H1 (cell line): ENCODE data around the gene ETNPPL. TPM values are rescaled to one million over a fixed set of nuclear protein-coding genes. Genes with fewer than 3 reads are reported as not detected.

Experiments
- CTCF ChIA-PET: fragments of 300-600 bp; sonication (Branson Sonifier 250); formaldehyde crosslinking; loops from one replicate; lab custom pipeline; 2021; ENCODE audit not compliant: partially characterized antibody; lab: Charles Lee
- POLR2A ChIA-PET: fragments of 300-600 bp; sonication (Branson Sonifier 250); formaldehyde crosslinking; loops from one replicate; lab custom pipeline; 2021; ENCODE audit warnings: inconsistent platforms; ENCODE audit not compliant: partially characterized antibody; lab: Charles Lee
- DNase-seq, 2 experiments: peaks; one replicate each; pipeline versions ENCODE4 v3.0.0 to v3.0.0-alpha.2; 2010 to 2022; ENCODE audit warnings: low spot score in 2 of 2, low read depth in 1 of 2, mixed read lengths in 1 of 2
- FAIRE-seq: peaks from 2 replicates; lab custom pipeline; 2011; peaks lifted over from hg19 to GRCh38; lab: Jason Lieb, UNC
- H2AFZ ChIP-seq: 2 replicates; pipeline ENCODE4 v1.8.1; 2012; ENCODE audit warnings: low read length, inconsistent platforms
- H2AK5ac ChIP-seq: 2 replicates; pipeline ENCODE4 v1.6.1; 2013; ENCODE audit warnings: low read depth, low read length
- H2BK120ac ChIP-seq: replicated peaks from 2 replicates; pipeline ENCODE3; 2013; ENCODE audit warnings: low read depth, low read length, inconsistent platforms
- H2BK12ac ChIP-seq: 2 replicates; pipeline ENCODE4 v1.6.1; 2013; ENCODE audit warnings: low read depth, low read length
- H2BK15ac ChIP-seq: 2 replicates; pipeline ENCODE4 v1.6.1; 2013; ENCODE audit warnings: low read length
- H2BK20ac ChIP-seq: 2 replicates; pipeline ENCODE4 v1.6.1; 2013; ENCODE audit warnings: low read length
- H2BK5ac ChIP-seq: 2 replicates; pipeline ENCODE4 v1.6.1; 2013; ENCODE audit warnings: low read depth, low read length
- H3K14ac ChIP-seq: 2 replicates; pipeline ENCODE4 v1.6.1; 2013; ENCODE audit warnings: inconsistent platforms; ENCODE audit not compliant: insufficient read length
- H3K18ac ChIP-seq: 2 replicates; pipeline ENCODE4 v1.6.1; 2013; ENCODE audit warnings: low read length; ENCODE audit errors: extremely low read depth
- H3K23ac ChIP-seq: 2 replicates; pipeline ENCODE4 v1.6.1; 2013; ENCODE audit warnings: inconsistent platforms; ENCODE audit not compliant: insufficient read length
- H3K23me2 ChIP-seq: 2 replicates; pipeline ENCODE4 v1.6.1; 2013; ENCODE audit warnings: low read depth, low read length
- H3K27ac ChIP-seq: 2 replicates; pipeline ENCODE4 v1.6.1; 2011; ENCODE audit warnings: low read depth, low read length, inconsistent platforms
- H3K27me3 ChIP-seq, 4 experiments: replicated peaks in 1 of 4; 1 replicate in 1 of 4; 2 replicates in 3 of 4; pipeline versions ENCODE4 v1.6.1 to v1.8.1; 2011 to 2013; ENCODE audit warnings: low read length in 3 of 4, mild to moderate bottlenecking in 3 of 4, inconsistent platforms in 2 of 4, mixed read lengths in 2 of 4, moderate library complexity in 1 of 4; ENCODE audit not compliant: control insufficient read depth in 3 of 4, insufficient read depth in 3 of 4; ENCODE audit errors: extremely low read depth in 1 of 4
- H3K36me3 ChIP-seq, 4 experiments: 2 replicates each; pipeline versions ENCODE4 v1.6.1 to v1.8.1; 2011 to 2013; ENCODE audit warnings: mild to moderate bottlenecking in 4 of 4, low read length in 3 of 4, moderate library complexity in 2 of 4, control low read depth in 1 of 4, inconsistent platforms in 1 of 4; ENCODE audit not compliant: insufficient read depth in 4 of 4, control insufficient read depth in 2 of 4
- H3K4ac ChIP-seq: replicated peaks from 2 replicates; pipeline ENCODE3; 2013; ENCODE audit warnings: low read length, low read depth, mixed read lengths, inconsistent platforms; ENCODE audit not compliant: insufficient read length
- H3K4me1 ChIP-seq, 4 experiments: replicated peaks in 1 of 4; 1 replicate in 1 of 4; 2 replicates in 3 of 4; pipeline versions ENCODE4 v1.6.1 to v1.8.1; 2011 to 2013; ENCODE audit warnings: low read length in 3 of 4, inconsistent platforms in 2 of 4, mixed read lengths in 1 of 4; ENCODE audit not compliant: insufficient read depth in 4 of 4, control insufficient read depth in 3 of 4
- H3K4me2 ChIP-seq, 2 experiments: 2 replicates each; pipeline versions ENCODE4 v1.6.1 to v1.8.1; 2011 to 2013; ENCODE audit warnings: low read depth in 2 of 2, low read length in 2 of 2, control low read depth in 1 of 2, inconsistent platforms in 1 of 2, mild to moderate bottlenecking in 1 of 2; ENCODE audit not compliant: insufficient read depth in 1 of 2
- H3K4me3 ChIP-seq, 4 experiments: fragments of 200-600, 300-600 bp in 1 of 4; sonication (generic), shearing (Covaris generic), sonication (Bioruptor Twin) in 1 of 4; 2 replicates each; pipeline versions ENCODE4 v1.5.1 to v1.8.1; 2011 to 2016; ENCODE audit warnings: low read length in 4 of 4, low read depth in 3 of 4, control low read depth in 2 of 4, inconsistent platforms in 2 of 4, mild to moderate bottlenecking in 2 of 4, mixed read lengths in 1 of 4, moderate library complexity in 1 of 4; ENCODE audit not compliant: insufficient read depth in 2 of 4; ENCODE audit errors: extremely low read depth in 1 of 4
- H3K56ac ChIP-seq: replicated peaks from 2 replicates; pipeline ENCODE3; 2013; ENCODE audit warnings: low read depth, mild to moderate bottlenecking, mixed read lengths, low read length, inconsistent platforms; ENCODE audit not compliant: insufficient read length
- H3K79me1 ChIP-seq: 2 replicates; pipeline ENCODE4 v1.6.1; 2013; ENCODE audit warnings: low read depth, low read length, control low read depth
- H3K79me2 ChIP-seq, 2 experiments: 2 replicates each; pipeline versions ENCODE4 v1.6.1 to v1.8.1; 2012 to 2013; ENCODE audit warnings: low read length in 2 of 2, mild to moderate bottlenecking in 2 of 2, inconsistent platforms in 1 of 2; ENCODE audit not compliant: insufficient read depth in 2 of 2, control insufficient read depth in 1 of 2
- H3K9ac ChIP-seq, 4 experiments: replicated peaks in 1 of 4; 1 replicate in 1 of 4; 2 replicates in 3 of 4; pipeline versions ENCODE4 v1.6.1 to v1.8.1; 2011 to 2013; ENCODE audit warnings: low read depth in 3 of 4, low read length in 3 of 4, control low read depth in 2 of 4, mild to moderate bottlenecking in 2 of 4, moderate library complexity in 2 of 4, inconsistent platforms in 1 of 4; ENCODE audit errors: extremely low read depth in 1 of 4
- H3K9me3 ChIP-seq, 2 experiments: 2 replicates each; pipeline versions ENCODE4 v1.6.1 to v1.8.1; 2012 to 2013; ENCODE audit warnings: mild to moderate bottlenecking in 2 of 2, moderate library complexity in 2 of 2, control low read depth in 1 of 2, inconsistent platforms in 1 of 2, low read depth in 1 of 2, low read length in 1 of 2, mixed read lengths in 1 of 2; ENCODE audit not compliant: insufficient read depth in 2 of 2
- H4K20me1 ChIP-seq, 2 experiments: replicated peaks in 1 of 2; 2 replicates each; pipeline versions ENCODE3 to v1.8.1; 2011 to 2013; ENCODE audit warnings: inconsistent platforms in 2 of 2, low read length in 2 of 2, mild to moderate bottlenecking in 1 of 2; ENCODE audit not compliant: insufficient read depth in 2 of 2, control insufficient read depth in 1 of 2
- H4K5ac ChIP-seq: 2 replicates; pipeline ENCODE4 v1.6.1; 2013; ENCODE audit warnings: low read length, low read depth, mixed read lengths, inconsistent platforms; ENCODE audit not compliant: insufficient read length
- H4K8ac ChIP-seq: 2 replicates; pipeline ENCODE4 v1.8.0; 2013; ENCODE audit warnings: mild to moderate bottlenecking, moderate library complexity, low read length, inconsistent platforms; ENCODE audit not compliant: insufficient read depth; ENCODE audit errors: extremely low read depth
- H4K91ac ChIP-seq: replicated peaks from 2 replicates; pipeline ENCODE3; 2013; ENCODE audit warnings: low read length, mixed read lengths, inconsistent platforms; ENCODE audit not compliant: insufficient read length
- CREB1 ChIP-seq: IDR thresholded peaks from 2 replicates; pipeline ENCODE4 v1.6.1; 2012; ENCODE audit warnings: inconsistent platforms
- GABPA ChIP-seq: IDR thresholded peaks from 2 replicates; pipeline ENCODE4 v1.6.1; 2011; ENCODE audit warnings: mild to moderate bottlenecking, low read length, moderate library complexity, borderline replicate concordance; ENCODE audit not compliant: insufficient read depth
- POLR2AphosphoS5 ChIP-seq: IDR thresholded peaks from 2 replicates; pipeline ENCODE4 v1.6.1; 2011; ENCODE audit warnings: low read depth, low read length
- RFX5 ChIP-seq: IDR thresholded peaks from 2 replicates; pipeline ENCODE4 v1.6.1; 2011; ENCODE audit warnings: low read depth, low read length, improper control_type of control experiment, borderline replicate concordance
- SAP30 ChIP-seq: fragments of 300-600 bp; sonication (generic); IDR thresholded peaks from 2 replicates; pipeline ENCODE4 v1.7.1; 2012; ENCODE audit warnings: low read length, moderate library complexity, mild to moderate bottlenecking, inconsistent platforms; ENCODE audit not compliant: insufficient read depth, insufficient replicate concordance
- WGBS, 2 experiments: shearing (Covaris generic) in 1 of 2; methylation state at CpG; one replicate each; pipeline versions ENCODE4 v1.1.6 to v1.1.7; 2013 to 2015; ENCODE audit warnings: low lambda C conversion rate in 2 of 2, mixed read lengths in 2 of 2, inconsistent platforms in 1 of 2, low coverage in 1 of 2, missing lambda C conversion rate in 1 of 2; ENCODE audit not compliant: insufficient replicate concordance in 2 of 2, insufficient coverage in 1 of 2, insufficient read length in 1 of 2; ENCODE audit errors: extremely low coverage in 1 of 2, missing lambda C conversion rate in 1 of 2; 5-methylcytosine and 5-hydroxymethylcytosine counted together
- polyA plus RNA-seq, 7 experiments: library from polyadenylated mRNA; depleted of rRNA in 3 of 7; stranded (reverse) in 5 of 7; unstranded in 2 of 7; fragments of >200 nt in 5 of 7; fragments of 200-250 nt in 2 of 7; gene quantifications; 1 replicate in 5 of 7; 2 replicates in 1 of 7; 4 replicates in 1 of 7; pipeline versions ENCODE4 v1.2.1 to v1.2.3, GENCODE V29; 2011 to 2013; ENCODE audit warnings: missing spikeins in 2 of 7, mixed read lengths in 2 of 7
- total RNA-seq: library from RNA; stranded (reverse); fragmentation: NEBNext Ultra II Directional; extraction: Animal tissue kit (Norgen Biotek cat#: 25700); gene quantifications from 2 replicates; pipeline ENCODE4 v1.2.1, GENCODE V29; 2021

The ETNPPL gene
- total and polyA plus RNA-seq, 2 of the 8 experiments (the other 6 are each of a cell fraction or from before 2014, with no cell fraction given): 0.80 to 2.5 TPM

DNA sequence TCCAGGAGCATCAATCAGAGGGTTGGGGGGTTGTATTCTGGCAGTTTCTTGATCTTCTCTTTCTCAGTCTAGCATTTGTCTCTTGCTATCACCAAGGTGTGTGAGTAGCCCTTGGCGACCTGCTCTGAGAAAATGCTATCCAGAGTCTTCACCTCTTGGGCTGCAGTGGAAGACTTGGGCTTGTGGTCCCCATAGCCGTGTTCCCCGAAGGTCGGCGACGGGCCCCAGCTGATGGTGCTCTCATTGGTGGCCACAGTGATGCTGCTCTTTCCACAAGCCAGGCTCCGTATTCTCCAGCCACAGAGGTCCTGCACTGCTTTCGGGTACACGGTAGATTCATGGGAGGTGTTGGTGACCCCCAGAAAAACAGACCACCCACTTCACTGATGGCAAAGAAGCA lies 25.9 kb upstream of the ETNPPL start:
- peaks cover 0 to 4% (median 0%) of the 10 kb centered on the region in 4 experiments; a peak in 2 of 7 replicates for H3K4me1 ChIP-seq
- no peak overlapping the region for H2BK5ac ChIP-seq
- FAIRE-seq (no peak), DNase-seq (no peak)
- no peaks in the 10 kb centered on the region for H4K20me1 ChIP-seq
- no peak overlapping the region for H2BK20ac ChIP-seq
- no peak overlapping the region for H2BK15ac ChIP-seq
- no peaks in the 10 kb centered on the region for H3K79me2 ChIP-seq
- no peaks in the 10 kb centered on the region; the same call in 1 of the 2 replicates for H3K23me2 ChIP-seq
- no peaks in the 10 kb centered on the region for H3K9me3 ChIP-seq
- no peak overlapping the region for H3K23ac ChIP-seq
- H4K91ac ChIP-seq: no peak overlapping the region
- ChIA-PET CTCF (no interaction called here), POLR2A (no interaction called here)
- H3K27ac ChIP-seq: no peak overlapping the region
- no peak overlapping the region for H3K18ac ChIP-seq
- H3K9ac ChIP-seq: no peak overlapping the region
- H2BK120ac ChIP-seq: no peak overlapping the region
- TF ChIP-seq SAP30 (no peak), CREB1 (no peak), POLR2AphosphoS5 (no peak), RFX5 (no peak), GABPA (no peak)
- H2AFZ ChIP-seq: no peak overlapping the region
- H2AK5ac ChIP-seq: no peak overlapping the region
- H3K4me2 ChIP-seq: no peak overlapping the region
- no peaks in the 10 kb centered on the region for H3K36me3 ChIP-seq
- no peak overlapping the region for H4K5ac ChIP-seq
- H3K4me3 ChIP-seq: no peak overlapping the region
- H3K14ac ChIP-seq: no peak overlapping the region
- H3K4ac ChIP-seq: no peak overlapping the region
- H2BK12ac ChIP-seq: no peak overlapping the region
- no peaks in the 10 kb centered on the region for H3K79me1 ChIP-seq
- 95% methylated on average over 9 of the region's 9 CpGs; no CpG with 5 or more reads in 1 of the 2 experiments for WGBS, 2 experiments
- peak overlapping the region; percentile 46 for H3K56ac ChIP-seq
- no peak overlapping the region for H4K8ac ChIP-seq
- no peaks in the 10 kb centered on the region for H3K27me3 ChIP-seq
